Stimulated activated CD4-positive, alpha-beta T cell treated with anti-CD3 and anti-CD28 coated beads, TNF-alpha, amount 100 ng/mL, for 4 hours (primary cell): ENCODE data around the gene PRR30.
"Not testable (repeated sequence)": the region's sequence is repeated elsewhere in the genome, so short reads cannot be mapped to it uniquely, and the experiment has no call there.

ENCODE experiments used
- DNase-seq, 3 experiments: peaks; one replicate each; pipeline ENCODE4 v3.0.0-alpha.2; 2020; ENCODE audit warnings: low read depth in 3 of 3

The PRR30 gene

DNA sequence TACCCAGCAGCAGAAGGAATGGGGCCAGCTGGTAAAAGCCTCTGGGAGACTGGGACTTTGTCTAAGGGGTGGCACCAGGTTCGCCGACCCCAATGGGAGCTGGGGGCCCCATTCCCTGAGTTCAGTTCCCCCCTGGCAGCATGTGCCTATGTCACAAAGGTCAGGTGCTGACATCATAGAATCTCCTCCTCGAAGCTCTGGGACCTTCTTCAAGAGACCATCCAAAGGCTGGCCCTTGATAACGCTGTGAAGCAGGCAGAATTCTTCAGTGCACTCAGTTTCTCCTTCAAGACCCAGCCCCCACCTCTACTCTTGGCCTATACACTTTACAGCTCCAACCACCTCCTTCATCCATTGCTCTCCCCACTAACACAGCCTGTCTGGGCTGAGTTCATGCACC, at the start of gene PRR30:
Gene PRR30 (minus strand): TSS at position 101 of the 400 bp plus-strand sequence. CDS start 1,081 bp downstream, outside the sequence.
- no peak for DNase-seq

DNA sequence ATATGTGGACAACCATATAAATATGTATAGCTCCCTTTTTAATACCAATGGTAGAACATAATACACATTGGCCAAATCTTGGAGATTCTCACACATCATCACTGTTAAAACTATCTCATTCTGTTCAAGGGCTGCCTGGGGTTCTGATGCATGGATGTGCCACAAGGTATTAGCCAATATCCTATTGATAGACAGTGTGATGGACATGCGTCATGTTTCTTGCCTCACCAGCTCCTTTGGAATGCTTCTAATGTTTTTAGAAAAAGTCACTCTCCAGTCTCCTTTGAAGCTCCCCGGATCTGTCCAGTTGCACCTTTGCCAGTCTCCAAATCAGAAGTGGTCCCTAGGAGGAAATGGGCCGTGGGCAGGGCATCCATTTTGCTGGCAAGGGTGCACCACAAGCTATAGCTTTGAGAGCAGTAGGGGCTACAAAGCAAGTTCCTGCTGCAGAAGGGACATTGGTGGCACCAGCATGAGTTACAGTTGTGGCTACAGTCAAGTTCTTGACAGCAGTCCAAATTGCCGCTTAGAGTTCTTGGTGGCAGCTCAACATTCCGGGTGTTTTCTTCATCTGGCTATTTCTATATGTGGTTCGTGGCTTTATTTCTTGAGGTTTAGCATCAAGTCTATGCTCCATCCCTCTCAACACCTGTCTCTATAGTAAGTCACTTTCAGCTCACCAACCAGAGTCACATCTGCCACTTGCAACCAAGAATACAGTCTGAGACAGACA, 47.6 kb upstream of the PRR30 start:
- DNase-seq = no peak

DNA sequence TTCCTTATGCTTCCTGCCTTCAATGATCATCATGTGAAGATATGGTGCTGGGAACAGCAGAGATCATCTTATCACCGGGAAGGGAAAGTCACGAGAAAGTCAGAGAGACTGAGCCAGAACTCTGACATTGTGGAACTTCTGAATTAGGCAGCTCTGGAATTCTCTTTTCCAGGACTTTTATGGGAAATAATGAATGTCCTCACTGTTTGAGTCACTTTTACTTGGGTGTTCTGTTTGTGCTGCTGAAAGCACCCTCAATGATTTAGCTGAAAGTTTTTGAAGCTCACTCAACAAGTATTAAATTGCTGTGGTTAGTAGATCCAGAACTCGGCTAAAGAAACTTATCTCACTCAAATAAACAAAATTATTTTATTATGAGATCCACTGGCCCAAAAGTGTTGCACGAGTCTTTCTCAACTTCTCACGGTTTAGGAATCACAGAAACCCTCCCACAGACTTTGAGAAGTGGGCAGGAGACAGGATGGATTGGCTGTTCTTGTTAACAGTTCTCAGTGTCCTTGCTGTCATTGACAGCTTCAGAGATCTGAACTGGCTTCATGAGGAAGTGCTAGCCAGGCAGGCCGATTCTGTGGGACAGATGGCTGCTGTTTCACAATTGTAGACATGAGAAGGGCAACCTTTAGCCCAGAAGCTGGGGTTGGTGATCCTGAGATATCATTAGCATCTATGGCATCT, 46.3 kb upstream of the PRR30 start:
- no peak for DNase-seq

DNA sequence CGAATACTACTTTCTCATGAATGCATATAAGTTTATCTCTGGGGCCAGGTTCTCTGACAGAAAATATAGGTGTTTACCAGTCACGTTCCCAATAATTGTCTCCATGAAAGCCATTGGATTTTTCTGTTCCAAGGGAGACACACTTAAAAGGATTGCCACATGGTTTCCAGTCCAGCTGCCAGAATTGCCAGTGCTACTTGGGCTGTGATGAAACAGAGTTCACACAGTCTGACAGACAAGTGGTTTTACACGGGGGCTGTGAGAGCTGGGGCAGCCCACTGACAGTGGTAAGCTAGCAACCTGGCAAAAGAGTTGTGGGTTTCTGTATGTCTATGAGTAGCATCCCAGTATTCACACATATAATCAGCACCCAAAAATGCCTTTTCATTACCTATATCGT, 44.9 kb upstream of the PRR30 start:
- DNase-seq = no peak

DNA sequence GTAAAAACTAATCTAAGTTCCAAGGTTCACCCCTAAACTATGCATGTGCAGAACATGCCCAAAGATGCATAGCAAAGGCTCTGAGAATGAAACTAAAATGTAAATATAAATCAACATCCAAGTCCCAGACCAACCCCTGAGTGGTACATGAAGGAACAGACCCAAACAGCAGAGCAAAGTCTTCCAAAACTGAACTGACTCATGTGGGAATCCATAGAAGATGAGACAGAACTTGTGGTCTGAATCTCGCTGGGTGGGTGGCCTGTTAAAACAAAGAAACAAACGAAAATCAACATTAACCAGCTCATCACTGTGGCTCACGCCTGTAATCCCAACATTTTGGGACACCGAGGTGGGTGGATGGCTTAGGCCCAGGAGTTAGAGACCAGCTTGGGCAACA, 43.1 kb upstream of the PRR30 start:
- no peak for DNase-seq

DNA sequence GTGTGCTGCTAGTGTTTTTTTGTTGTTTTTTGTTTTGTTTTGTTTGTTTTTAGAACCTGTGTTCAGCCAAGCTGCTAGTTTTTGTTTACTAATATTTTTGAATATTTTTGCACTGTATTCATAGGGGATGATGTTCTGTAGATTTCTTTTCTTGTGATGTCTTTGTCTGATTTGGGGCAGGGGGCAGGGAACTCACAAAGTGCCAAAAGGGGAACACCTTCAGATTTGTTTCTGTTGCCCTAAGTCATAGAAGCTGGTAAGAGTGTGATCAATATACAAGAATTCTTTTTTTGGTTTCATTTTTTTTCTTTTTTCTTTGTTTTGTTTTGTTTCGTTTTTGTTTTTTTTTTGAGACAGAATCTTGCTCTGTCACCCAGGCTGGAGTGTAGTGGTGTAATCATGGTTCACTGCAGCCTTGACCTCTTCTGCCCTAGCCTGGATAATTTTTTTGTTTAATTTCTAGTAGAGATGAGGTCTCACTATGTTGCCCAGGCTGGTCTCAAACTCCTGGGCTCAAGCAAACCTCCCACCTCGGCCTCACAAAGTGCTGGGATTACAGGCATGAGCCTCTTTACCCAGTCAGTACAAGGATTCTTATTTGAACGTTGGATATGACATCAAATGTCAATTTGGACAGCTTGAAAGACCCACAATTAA, 40.3 kb upstream of the PRR30 start:
- DNase-seq = no peak

DNA sequence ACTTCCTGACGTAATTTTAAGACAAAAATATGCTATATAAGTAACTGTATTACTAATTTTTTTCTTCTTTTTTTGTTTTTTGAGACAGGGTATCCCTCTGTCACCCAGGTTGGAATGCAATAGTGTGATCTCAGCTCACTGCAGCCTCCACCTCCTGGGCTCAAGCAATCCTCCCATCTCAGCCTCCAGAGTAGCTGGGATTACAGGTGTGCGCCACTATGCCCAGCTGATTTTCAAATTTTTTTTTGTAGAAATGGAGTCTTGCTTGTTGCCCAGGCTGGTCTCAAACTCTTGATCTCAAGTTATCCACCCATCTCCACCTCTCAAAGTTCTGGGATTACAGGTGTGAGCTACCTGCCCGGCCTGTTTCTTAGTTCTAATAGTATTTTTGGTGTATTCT, 39.3 kb upstream of the PRR30 start:
- no peak for DNase-seq

DNA sequence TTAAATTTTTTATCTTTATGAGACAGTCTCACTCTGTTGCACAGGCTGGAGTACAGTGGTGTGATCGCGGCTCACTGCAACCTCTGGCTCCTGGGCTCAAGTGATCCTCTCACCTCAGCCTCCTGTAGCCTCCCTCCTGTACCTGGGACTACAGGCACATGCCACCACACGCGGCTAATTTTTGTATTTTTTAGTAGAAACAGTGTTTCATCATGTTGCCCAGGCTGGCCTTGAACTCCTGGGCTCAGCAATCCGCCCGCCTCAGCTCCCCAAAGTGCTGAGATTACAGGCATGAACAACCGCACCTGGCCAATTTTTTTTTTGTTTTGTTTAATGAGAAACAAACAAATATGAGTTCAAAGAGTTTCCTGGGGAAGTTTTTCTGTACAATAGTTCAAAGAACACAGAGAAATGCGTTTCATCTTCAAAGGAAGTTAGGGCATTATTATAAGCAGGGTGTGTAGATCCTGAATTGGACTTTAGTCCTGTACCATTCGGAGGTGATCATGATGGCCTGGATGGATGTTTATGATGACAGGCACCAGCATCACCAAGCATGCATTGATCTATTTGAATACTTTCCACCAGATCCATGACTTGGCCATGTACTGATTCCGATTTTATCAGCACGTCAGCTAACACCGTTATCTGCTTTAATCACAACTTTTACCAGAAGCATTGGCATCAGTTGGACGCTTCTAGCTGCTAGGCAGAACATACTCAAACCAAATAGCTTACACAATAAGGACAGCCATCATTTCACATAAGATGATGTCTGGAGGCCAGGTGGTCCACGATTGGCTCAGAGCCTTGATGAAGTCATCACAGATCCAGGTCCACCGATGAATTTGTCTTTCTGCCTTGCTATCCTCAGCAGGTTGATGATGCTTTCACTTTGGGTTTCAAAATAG, 38.5 kb upstream of the PRR30 start:
- no peak for DNase-seq

DNA sequence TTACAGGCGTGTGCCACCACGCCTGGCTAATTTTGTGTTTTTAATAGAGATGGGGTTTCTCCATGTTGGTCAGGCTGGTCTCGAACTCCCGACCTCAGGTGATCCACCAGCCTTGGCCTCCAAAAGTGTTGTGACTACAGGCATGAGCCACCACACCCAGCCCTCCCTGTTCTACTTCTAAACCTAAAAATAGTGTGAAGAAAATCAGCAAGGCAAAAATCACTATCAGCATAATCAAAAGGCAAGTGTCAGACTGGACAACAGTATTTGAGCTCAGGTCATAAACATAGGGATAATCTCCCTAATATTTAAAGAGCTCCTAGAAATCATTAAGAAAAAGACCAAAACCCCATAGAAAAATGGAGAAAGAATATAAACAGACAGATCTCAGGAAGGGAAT, 36.6 kb upstream of the PRR30 start:
- DNase-seq = not testable (repeated sequence)

DNA sequence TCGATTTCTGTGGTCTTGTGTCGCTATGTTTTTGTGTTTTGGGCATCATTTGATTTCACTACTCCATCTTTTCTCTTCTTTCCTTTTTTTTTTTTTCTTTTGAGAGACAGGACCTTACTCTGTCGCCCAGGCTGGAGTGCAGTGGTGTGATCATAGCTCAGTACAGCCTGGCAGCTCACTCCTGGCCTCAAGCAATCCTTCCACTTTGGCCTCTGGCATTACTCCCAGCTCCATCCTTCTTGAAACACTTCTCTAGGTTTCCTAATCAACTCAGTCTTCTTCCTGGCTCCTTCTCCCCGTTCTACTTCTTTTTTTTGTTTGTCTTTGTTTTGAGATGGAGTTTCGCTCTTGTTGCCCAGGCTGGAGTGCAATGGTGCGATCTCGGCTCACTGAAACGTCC, 36.1 kb upstream of the PRR30 start:
- no peak for DNase-seq

DNA sequence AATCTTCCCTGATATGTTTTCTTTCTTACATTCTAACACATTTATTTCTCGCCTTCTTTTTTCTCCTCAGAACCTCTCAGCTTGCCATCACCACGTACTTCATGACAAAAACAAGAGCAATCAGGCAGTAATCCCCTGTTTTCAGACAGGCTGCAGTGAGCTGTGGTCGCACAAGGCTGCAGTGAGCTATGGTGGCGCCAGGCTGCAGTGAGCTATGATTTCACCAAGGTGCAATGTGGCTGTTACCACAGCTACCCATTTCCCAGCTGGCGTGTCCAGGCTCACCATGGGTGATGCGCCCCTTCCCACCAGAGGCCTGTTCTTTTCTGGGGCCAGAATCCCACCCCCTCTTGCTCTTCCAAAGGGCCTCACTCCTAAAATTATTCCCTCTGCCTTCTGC, 35.4 kb upstream of the PRR30 start:
- DNase-seq = no peak

DNA sequence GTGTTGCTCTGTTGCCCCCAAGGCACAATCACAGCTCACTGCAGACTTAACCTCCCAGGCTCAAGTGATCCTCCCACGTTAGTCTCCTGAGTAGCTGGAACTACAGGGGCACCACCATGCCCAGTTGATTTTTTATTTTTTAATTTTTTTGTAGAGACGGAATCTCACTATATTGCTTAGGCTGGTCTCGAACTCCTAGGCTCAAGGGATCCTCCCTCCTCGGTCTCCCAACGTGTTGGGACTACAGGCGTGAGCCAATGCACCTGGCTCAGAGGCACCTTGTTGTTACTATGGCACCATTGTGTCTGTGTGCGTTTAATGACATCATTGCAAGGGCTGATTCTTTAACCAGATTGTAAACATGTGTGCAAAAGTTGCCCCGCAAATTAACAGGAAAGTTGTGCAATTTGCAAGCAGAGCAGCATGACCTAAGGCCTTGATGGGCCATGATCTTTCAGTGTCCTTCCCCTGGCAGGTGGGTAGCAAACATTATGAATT, 32.2 kb upstream of the PRR30 start:
- no peak for DNase-seq

DNA sequence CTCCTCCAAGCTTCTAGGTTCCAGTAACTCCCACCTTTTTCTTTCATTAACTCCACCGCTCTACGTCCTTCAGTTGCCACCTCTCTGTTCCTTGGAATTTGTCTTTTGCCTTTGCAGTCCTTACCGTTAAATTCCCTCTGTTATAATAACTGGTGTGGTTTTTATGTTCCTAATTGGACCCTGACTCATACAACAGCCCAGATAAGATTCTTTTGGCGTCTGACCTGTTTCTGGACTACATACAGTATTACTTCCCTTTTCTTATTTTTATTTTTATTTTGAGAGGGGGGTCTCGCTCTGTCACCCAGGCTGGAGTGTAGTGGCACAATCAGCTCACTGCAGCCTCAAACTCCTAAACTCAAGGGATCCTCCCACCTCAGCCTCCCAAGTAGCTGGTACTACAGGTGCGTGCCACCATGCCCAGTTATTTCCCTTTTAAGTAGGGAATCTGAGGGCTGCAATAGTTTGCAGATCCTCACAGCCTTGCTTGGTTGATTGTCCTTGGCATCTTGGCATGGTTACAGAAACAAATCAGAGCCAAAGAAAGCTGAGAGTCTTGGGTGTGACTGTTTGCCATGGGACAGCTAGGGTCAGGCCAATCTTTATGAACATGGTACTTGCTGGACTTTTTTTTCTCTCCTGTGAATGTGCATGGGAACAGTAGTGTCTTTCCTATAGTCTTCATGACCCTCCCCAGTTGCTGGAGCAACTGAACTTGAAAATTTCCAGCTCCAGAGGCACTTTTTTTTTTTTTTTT, 31.5 kb upstream of the PRR30 start:
- no peak for DNase-seq

DNA sequence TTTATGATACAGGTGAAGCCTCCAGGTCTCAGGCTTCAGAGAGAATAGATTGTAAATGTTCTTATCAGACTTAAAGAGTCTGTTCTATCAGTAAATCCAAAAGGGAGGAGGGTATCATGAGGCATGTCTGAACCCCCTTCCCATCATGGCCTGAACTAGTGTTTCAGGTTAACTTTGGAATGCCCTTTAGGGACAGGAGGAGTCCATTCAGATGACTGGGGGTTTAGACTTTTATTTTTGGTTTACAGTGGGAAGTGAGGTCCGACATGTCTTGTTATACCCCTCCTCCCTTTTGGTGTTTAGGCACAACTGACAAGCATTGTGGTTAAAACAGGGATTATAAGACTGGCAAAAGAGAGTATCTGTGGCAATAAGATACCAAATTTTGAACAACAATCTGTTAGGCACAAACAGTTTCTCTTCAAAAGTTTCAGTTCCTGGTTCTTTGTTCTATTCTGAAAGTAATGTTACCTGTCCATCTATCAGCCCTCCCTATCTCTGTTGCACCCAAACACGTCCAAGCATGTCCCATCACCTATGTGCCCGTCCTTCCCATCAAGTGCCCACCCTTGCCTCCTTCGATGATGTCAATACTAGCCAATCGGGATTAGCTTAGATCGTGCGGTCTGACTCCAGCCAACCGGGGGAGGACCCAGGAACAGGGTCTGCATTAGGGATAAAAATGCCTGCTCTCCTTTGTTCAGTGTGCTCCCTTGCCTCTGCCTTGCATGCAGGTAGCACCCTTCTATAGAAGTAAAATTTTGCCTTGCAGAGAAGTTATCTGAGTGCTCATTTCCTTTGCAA, 26.0 kb upstream of the PRR30 start:
- DNase-seq = no peak

DNA sequence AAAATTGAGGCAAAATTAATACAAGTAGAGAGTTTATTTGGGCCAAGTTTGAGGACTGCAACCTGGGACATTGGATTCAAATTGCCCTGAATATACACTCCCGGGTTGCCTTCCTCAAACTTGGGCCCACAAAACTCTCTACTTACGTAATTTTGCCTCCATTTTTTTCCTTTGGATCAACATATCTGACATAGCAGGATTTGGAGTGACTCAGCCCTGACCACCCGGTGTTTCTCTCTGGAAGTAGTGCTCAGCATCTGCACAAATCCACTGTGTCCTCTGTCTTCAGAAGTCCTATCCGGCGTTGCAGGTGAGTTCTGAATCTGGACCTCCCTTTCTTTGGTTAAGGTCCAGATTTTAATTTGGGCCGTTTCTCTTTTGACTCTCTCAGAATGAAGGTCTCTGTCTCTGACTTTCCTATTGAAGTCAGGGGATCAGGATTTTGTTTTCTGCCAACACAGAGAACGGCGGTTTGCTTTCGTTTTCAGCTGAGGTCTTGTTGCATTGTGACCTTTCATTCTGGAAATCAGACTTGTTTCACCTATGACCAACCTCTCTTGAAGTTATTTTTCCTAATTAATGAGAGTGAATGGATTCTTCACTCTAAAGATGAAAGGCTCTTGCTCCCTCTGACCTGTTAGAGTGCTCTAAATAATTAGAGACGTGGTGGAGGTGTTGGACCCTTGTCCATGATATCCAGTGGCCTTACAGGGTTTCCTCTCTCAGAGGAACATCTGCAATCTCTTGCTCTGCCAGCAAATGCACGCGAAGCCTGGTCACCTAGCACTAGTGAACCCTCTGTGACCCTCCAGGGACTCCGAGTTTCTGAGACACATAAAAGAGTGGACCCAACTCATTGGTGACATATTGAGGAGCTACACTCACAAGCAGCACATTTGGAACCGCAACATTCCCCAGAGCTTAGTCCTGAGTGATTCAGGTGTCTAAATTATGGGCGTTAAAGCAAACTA, 23.2 kb upstream of the PRR30 start:
- no peak for DNase-seq

DNA sequence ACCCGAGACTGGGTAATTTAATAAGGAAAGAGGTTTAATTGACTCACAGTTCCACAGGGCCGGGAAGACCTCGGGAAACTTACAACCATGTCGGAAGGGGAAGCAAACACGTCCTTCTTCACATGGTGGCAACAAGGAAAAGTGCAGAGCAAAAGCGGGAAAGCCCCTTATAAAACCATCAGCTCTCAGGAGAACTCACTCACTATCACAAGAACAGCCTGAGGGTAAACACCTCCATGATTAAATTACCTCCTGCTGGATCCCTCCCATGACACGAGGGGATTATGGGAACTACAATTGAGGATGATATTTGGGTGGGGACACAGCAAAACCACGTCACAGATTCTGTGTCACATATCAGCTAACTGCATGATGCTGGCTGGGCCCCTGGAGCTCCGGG, 21.0 kb upstream of the PRR30 start:
- no peak for DNase-seq

DNA sequence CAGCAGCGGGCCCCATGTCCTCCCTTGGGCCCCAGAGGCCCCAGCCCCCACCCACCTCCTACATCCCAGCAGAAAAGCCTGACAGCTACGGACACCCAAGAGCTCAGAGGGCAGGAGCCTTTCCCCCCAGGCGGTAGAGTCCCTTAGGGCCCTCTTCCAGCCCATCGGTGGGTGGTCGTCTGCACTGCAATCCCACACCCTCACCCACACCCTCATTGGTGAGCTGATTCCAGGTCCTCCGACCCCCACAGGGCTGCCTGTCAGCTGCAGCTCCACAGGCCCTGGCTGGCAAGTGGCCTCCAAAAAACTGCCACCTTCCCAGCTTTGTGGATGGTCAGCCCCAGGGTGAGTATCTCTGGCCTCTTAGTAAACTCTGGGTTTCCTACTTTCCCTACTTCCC, 20.1 kb upstream of the PRR30 start:
- DNase-seq = no peak

DNA sequence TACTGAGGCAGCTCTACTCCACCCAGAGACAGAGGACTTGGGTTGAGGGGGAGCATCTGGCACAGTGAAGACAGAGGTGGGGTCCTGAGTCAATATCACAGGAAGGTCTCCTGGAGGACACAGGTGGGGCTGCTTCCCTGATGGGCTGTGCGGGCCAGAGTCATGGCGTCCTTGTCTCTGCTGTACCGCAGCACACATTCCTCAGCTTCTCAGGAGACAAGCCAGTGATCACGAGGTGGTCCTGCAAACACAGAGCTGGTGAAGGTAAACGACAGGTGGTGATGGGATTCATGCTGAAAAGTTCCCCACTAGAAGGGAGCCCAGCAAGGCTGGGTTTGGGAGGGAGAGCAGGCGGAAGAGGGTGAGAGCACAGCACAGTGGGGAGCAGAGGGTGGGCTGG, 19.3 kb upstream of the PRR30 start:
- DNase-seq = no peak

DNA sequence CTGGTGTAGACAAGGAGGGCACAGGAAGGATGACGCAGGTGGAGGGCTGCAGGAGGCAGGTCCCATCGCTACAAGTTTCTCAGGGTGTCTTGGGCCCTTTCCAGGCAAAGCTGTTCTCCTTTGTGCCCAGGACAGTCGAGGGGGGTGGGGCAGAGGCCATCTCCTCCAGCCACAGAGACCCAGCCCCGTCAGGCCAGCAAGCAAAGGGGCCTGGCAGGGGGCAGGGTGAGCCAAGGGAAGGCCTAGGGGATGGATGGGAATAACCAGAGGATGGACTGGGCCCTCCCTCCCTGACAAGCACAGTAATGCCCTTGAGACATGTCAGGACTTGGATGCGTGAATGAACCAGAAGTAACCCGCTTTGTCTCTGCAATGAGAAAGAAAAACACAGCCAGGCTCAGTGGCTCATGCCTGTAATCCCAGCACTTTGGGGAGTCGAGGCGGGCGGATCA, 15.9 kb upstream of the PRR30 start:
- no peak for DNase-seq
